Pericardium fibroblast (primary cell): ENCODE measurements around the gene UCP3. TPM values are rescaled to one million over a fixed set of nuclear protein-coding genes. Genes with fewer than 3 reads are reported as not detected.

Experiments used
- total RNA-seq: library from RNA; depleted of rRNA; stranded (reverse); fragments of >200 nt; gene quantifications from 2 replicates; pipeline ENCODE4 v1.2.3, GENCODE V29; 2015

UCP3 gene
- under 0.01 and 0.47 TPM in 2 replicates for total RNA-seq

GRCh38 chr11:74008373-74009229, at the start of gene UCP3:
TSS of gene UCP3 (minus strand) at chr11:74009085. CDS start at chr11:74007042, 2,043 bp downstream.

DNA sequence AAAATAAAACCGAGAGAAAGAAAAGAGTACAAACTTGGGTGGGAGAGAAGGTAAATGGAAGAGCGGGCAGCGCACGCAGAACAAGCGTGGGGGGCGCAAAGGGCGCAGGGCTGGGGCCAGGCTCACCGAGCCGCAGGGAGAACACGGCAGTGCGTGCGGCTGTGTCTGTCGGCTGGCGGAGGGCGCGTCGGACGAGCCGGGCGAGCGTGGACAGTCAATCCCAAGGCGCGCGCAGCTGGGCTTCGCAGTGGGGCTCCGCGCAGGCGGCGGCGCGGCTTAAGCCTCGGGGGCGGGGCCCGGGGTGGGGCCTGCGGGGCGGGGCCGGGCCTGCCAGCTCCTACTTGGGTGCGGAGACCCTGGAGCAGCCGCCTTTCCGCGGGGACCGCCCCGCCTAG, 26.3 kb downstream of the UCP3 start, which contains the start of gene UCP2:
UCP2 (minus strand) TSS at position 249 of the 395 bp plus-strand sequence. CDS start 4,465 bp downstream, outside the sequence.

DNA sequence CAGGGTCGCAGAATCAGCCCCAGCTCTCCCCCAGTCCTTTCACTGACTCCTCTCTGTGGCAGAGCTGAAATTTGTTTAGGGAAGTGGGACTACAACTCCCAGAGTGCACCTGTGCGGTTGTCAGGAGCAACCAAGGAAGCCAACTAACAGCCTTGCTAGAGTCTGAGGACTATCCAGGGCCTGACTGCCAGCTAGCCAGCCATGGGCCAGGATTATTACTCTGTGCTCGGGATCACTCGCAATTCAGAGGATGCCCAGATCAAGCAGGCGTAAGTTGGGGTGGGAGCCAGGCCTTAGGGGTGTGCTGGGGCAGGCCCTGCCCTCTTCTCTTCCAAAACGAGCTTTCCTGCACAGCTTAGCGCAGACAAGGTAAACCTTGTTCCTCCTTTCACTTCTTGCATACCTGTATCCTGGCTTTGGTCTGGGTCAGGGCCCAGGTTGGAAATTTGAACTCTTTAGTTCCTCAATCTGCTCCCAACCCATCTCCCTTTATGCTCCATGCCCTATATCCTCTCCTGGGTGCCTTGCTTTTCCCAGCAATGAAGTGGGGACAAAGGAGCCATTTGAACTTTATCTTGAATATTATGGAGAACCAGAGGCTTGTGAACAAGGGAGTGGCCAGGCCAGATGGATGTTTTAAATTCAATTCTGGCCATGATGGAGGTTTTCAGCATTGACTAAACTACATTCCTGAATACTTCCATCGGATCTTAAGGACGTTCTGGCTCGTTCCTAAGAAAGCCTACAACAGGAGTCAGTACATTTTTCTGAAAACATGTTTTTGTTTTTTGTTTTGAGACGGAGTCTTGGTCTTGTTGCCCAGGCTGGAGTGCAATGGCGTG, 57.8 kb downstream of the UCP3 start, which contains the start of gene DNAJB13:
DNAJB13 (plus strand) TSS at position 158 of the 842 bp plus-strand sequence; CDS start at position 202, 44 bp downstream.

Other genes starting within 250 kb of the UCP3 start
- gene RAB6A, start 248.0 kb downstream of the UCP3 start, total RNA-seq = 94.2 and 119 TPM in 2 replicates
- gene MRPL48, start 221.2 kb downstream of the UCP3 start, total RNA-seq = 16.9 and 37.0 TPM in 2 replicates
- gene COA4, start 132.2 kb downstream of the UCP3 start, total RNA-seq = 58.9 and 61.9 TPM in 2 replicates
- gene PAAF1, start 132.1 kb downstream of the UCP3 start, total RNA-seq = 7.9 and 9.3 TPM in 2 replicates
- gene DNAJB13, start 58.1 kb downstream of the UCP3 start, total RNA-seq = under 0.01 TPM in 1 of 2 replicates, not detected in the other
- 0.70 and 3.8 TPM in 2 replicates for gene UCP2, start 26.2 kb downstream of the UCP3 start, total RNA-seq
- 11.4 and 16.3 TPM in 2 replicates for gene C2CD3, start 161.9 kb upstream of the UCP3 start, total RNA-seq
- gene PPME1, start 162.2 kb upstream of the UCP3 start, total RNA-seq = 22.5 and 39.2 TPM in 2 replicates